AG10803 (cell line): Measurements from ENCODE around the gene TNPO3.

Experiments
- DNase-seq: peaks from one replicate; pipeline ENCODE4 v3.0.0; 2010; ENCODE audit warnings: low read depth
- H3K4me3 ChIP-seq: 2 replicates; pipeline ENCODE4 v1.5.1; 2011; ENCODE audit warnings: mild to moderate bottlenecking, low read length, control low read depth
- TF ChIP-seq, protein P1 (sequence below): conservative IDR thresholded peaks from 2 replicates; pipeline ENCODE4 v1.5.1; 2011; ENCODE audit warnings: mild to moderate bottlenecking, low read length, control low read depth, inconsistent platforms

Gene TNPO3

GRCh38 chr7:129037585-129037984, 17.3 kb downstream of the TNPO3 start:
- TF ChIP-seq, protein P1, sequence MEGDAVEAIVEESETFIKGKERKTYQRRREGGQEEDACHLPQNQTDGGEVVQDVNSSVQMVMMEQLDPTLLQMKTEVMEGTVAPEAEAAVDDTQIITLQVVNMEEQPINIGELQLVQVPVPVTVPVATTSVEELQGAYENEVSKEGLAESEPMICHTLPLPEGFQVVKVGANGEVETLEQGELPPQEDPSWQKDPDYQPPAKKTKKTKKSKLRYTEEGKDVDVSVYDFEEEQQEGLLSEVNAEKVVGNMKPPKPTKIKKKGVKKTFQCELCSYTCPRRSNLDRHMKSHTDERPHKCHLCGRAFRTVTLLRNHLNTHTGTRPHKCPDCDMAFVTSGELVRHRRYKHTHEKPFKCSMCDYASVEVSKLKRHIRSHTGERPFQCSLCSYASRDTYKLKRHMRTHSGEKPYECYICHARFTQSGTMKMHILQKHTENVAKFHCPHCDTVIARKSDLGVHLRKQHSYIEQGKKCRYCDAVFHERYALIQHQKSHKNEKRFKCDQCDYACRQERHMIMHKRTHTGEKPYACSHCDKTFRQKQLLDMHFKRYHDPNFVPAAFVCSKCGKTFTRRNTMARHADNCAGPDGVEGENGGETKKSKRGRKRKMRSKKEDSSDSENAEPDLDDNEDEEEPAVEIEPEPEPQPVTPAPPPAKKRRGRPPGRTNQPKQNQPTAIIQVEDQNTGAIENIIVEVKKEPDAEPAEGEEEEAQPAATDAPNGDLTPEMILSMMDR: no peak
- DNase-seq: no peak
- H3K4me3 ChIP-seq: no peak overlapping the region

DNA sequence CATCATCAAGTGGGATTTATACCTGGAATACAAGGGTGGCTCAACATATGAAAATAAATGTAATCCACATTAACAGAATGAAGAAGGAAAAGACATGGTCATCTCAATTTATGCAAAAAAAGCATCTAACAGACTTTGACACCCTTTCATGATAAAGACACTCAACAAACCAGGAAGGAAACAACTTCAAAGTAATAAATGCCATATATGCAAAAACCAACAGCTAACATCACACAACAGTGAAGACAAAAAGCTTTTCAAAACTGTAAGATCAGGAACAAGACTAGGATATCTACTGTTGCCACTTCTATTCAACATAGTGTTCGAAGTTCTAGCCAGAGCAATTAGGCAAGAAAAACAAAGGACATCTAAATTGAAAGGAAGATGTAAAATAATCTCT, 22.9 kb downstream of the TNPO3 start:
- DNase-seq: no peak
- H3K4me3 ChIP-seq: no peak overlapping the region
- TF ChIP-seq, protein P1: no peak

DNA sequence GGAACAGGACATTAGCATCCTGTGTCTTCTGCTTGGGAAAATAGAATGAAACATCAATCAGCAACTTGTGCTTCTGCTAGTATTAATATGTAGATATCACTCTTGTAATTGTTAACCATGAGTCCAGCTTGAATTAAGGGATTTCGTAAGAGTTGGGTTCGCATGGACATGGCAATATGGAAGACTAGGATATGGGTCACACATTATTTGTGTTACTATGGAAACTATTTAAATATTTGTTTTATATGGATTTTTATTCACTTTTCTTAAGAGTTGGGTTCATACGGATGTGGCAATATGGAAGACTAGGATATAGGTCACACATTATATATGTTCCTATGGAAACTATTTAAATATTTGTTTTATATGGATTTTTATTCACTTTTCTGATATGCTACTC, 24.5 kb downstream of the TNPO3 start:
- DNase-seq: no peak
- TF ChIP-seq, protein P1: no peak
- H3K4me3 ChIP-seq: no peak overlapping the region

GRCh38 chr7:129024125-129024524, 30.8 kb downstream of the TNPO3 start:
- TF ChIP-seq, protein P1: no peak
- no peak overlapping the region for H3K4me3 ChIP-seq
- no peak for DNase-seq

DNA sequence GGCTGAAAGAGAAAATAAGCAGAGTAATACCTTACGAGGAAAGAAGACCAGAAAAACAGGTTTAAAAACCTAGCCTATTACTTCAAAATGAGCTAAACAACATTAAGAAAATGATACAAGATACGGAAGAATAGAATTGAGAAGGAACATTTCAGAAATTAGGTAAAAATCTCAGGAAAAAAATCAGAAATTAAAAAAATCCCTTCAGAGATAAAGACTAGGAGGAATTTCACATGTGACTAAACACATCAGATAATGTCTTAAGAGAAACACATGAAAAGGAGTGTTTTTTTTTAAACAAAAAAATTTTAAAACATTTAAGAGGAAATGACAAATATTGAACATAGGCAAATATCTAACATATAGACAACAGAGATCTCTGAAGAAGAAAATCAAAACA, 33.3 kb downstream of the TNPO3 start:
- TF ChIP-seq, protein P1: no peak
- DNase-seq: no peak
- H3K4me3 ChIP-seq: no peak overlapping the region

DNA sequence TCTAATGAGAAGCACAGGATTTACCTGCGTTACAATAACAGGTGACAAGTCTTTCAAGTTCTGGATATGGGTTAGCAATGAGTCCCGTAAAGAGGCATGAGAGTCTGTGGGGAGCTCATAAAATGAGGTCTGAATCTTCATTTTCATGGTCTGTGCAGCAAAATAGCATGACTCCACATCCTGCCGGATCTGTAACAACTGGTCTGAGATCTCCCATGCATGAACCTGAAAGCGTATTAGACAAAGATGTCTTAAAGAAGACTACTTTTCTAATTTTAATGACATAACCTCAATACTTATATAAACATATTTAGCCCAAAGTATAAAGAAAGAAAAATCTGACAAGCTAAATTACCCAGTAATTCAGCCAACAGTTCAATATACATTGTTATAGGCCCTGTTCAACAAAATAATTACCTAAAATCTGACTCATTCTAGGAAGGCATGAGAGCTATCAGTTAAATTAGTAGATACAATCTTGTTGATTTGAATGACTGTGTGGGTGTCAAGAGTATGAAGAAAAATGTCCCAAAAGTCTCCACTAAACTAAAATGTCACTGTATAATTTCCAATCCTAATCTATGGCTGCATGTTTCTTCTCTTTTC, 36.9 kb downstream of the TNPO3 start:
- TF ChIP-seq, protein P1: no peak
- no peak overlapping the region for H3K4me3 ChIP-seq
- DNase-seq: no peak

DNA sequence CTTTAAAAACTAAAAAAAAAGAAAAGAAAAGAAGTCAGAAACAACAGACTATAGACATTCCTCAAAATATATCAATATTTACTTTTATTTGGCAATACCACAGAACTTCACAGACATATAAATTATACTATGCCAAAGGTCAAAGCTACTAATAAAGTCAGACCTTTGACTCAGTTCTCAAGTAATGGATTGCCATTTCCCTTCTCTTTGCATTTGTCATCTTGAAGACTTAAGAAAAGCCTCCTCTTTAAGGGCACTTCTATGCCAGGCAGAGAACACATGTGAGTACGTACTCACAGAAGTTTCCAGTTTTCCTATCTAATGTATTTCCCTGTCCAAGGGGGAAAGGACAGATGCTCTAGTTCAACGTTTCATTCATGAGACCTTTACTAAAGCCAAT, 37.6 kb downstream of the TNPO3 start:
- no peak overlapping the region for H3K4me3 ChIP-seq
- DNase-seq: no peak
- TF ChIP-seq, protein P1: no peak
